D341Med (cell line): ENCODE measurements around the gene CIDEB.
"Not testable (repeated sequence)": the region's sequence is repeated elsewhere in the genome, so short reads cannot be mapped to it uniquely, and the experiment has no call there.

Experiments
- DNase-seq: peaks from one replicate; pipeline ENCODE4 v3.0.0; 2012; ENCODE audit warnings: low spot score

CIDEB gene

DNA sequence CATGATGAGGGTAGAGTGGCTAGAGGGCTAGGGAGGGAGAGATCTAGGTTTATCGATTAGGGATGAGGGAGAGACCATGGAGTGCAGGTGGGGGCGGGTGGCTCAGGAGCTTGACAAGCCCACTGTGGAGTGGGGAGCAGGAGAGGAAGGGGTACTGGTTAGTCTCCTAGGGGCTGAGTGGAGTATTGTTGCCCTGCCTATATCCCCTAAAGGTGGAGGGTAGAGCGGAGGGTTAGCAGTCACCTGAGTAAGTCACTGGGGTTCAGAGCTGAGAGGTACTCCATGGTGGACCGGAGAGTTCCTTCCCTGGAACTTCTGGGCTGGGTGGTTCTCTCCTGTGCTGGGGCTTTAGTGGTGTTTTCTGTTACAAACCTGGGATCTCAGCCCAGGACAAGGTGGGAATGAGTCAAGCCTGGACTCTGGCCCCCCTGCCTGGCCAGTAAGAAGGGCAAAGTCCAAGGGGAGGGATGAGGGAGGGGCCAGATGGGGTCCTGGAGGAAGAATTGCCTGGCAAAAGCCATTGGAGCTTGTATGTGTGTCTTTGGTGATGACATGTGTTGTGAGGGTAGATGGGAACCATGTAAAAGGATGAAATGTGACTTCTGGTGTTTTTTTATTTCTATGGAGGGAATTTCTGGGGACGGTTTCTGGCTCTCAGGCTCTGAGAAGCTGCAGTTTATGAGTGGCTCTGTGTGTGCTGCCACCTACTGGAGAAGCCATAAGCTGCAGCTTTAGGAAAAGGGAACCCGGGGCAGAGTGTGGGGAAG, at the start of gene CIDEB:
Gene CIDEB (minus strand): TSS at position 403 of the 767 bp plus-strand sequence. CDS start 119 bp downstream, at position 284.
- peak; percentile 84 for DNase-seq

DNA sequence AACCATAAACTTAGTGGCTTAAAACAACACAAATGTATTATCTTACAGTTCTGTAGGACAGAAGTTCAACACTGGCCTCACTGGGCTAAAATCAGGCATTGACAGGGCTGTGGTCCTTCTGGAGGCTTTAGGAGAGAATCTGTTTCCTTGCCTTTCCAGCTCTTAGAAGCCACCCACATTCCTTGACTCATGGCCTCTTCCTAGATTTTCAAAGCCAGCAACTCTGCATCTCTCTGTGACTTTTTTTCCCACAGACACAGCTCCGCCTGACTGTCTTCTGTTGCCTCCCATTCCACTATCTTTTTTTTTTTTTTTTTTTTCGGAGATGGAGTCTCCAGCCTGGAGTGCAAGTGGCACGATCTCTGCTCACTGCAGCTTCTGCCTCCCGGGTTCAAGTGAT, 48.4 kb upstream of the CIDEB start:
- no peak for DNase-seq

- DNase-seq, result no peak
Measured at GRCh38 chr14:24355009-24355408, 47.2 kb upstream of the CIDEB start.

- not testable (repeated sequence) for DNase-seq
Measured at GRCh38 chr14:24354482-24354825, 46.7 kb upstream of the CIDEB start.

DNA sequence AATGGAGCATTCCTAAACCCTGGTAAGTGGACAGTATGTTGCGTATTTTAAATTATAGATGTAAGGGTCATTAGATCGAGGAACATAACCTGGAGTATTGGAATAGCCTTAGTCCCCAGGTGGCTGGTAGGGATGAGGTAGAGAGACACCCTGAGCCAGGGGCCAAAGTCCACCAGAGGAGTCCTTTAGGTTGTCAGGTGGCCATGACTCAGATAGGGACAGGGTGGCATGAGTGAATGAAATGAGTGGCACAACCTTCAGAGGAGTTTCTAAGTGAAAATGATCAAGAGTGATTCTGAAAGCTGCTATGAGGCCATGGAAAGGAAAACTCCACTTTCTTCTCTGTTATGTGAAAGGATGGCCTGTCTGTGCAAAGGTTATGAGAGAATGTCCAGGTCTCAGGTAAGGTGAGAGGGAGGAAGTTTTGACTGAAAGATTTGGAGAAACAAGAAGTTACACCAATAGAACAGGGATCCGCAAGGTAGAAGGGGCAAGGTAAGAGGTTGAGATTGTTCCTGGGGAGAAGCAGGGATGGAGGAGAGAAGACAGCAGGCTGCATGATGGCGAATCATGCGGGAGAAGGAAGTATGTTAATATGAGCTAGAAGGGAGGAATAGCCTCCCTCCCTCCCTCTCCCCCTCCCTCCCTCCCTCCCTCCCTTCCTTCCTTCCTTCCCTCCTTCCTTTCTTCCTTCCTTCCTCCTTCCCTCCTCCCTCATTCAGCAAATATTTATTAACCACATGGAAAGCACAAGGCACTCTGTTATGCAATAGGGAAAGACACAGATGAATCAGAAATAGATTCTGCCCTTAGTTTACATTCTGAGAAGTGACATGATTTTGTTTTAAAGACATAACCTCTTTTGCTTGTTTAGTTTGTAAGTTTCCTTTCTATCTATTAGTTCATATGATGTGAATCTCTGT, 46.0 kb upstream of the CIDEB start:
- DNase-seq, result no peak

DNA sequence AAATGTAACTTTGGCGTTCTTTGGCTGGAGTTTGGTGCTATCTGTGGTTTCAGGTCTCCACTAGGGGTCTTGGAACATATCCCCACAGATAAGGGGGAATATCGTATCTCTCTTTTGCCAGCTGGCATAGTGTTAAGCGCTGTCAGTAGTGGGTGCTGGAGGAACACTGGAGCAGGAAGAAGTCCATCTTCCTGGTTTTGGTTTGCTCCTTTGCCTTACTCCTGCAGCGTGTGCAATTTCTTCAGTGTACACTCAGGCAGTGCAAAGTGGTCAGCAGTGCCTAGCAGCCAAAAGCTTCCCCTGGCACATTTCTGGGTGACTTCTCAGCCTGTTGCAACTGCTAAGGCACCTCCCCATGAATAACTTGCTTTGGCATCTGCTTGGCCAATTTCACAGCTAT, 43.7 kb upstream of the CIDEB start:
- no peak for DNase-seq

DNA sequence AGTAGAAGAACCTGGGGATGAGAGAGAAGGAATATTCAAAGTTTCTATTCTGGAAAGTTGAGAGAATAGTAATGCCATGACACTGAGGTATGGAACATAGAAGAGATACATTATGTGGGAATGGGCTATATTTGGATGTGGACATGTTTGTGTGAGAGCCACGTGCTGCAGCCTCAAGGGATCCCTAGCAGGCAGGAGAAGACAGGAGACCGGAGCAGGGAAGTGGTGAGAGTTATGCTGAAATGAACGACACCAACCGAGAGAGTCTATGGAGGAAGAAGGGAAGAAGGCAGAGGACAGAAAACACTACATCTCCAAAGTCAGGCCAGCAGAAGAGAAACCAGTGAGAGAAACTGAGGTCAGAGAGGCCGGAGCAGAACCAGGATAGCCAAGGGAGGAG, 42.0 kb upstream of the CIDEB start:
- no peak for DNase-seq

DNA sequence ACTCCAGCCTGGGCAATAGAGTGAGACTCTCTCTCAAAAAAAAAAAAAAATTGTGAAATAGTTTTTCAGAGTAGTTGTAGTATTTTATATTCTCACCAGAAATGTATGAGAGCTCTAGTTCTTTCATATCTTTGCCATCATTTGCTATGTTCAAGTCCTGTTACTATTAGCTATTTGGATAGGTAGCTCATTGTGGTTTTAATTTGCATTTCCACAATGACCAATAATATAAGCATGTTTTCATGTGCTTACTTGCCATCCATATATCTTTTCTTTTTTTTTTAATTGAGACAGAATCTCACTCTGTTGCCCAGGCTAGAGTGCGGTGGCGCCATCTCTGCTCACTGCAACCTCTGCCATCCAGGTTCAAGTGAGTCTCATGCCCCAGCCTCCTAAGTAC, 40.4 kb upstream of the CIDEB start:
- DNase-seq, result no peak

GRCh38 chr14:24347134-24347533, 39.4 kb upstream of the CIDEB start:
- no peak for DNase-seq

DNA sequence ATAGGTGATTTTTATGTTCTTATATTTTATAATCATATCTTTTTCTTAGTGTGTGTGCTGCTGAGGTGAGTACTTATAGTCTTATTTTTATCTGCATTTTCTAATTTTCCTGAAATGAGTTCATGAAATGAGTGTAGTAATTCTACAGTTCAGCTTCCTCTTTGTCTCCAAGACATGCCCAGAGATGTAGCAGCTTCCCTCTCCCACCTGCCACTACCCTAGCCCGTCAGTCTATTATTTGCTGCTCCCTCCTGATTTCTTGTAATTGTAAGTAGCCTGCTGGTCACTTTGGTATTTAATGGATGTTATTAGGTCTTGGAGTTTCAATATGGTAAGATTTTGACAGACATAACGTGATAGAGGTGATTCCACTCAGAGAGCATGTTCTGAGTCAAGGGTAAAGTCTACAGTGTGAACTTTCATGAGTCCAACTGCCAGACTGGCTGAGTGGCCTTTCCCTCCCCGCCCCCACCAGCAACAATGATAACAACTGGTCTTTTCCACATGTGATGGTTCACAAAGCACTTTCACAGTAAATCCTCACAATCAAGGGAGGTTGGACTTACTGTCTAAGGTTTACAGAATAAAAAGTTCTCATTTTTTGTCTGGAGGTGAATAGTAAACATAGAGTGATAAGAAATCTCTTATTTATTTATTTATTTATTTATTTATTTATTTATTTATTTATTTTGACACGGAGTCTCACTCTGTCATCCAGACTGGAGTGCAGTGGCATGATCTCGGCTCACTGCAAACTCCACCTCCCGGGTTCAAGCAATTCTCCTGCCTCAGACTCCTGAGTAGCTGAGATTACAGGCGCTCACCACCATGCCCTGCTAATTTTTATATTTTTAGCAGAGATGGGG, 36.3 kb upstream of the CIDEB start:
- no peak for DNase-seq

GRCh38 chr14:24342889-24343288, 35.1 kb upstream of the CIDEB start:
- no peak for DNase-seq

DNA sequence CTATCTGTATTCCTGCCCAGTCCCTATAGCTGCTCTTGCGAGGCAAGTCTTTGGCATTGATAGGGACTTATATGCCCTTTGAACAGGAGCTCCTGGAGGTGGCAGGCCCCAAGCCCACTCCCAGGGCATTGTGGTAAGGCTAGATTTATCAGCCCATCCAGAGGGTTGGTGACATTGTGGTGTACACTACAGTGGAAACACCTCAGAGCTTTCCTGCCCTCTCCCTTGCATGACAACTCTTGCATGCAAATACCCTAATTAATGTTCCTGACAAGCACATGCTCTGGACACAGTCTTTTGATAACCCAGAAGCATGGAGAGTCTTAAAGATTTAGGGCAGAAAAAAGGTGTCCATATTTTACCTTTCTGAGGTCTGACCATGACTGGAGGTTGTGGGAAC, 32.8 kb upstream of the CIDEB start:
- no peak for DNase-seq

- DNase-seq, result no peak
Measured at GRCh38 chr14:24339284-24340151, 31.7 kb upstream of the CIDEB start, which contains the start of gene RIPK3. Gene RIPK3, minus strand, starts transcription at chr14:24339991. Its CDS starts 165 bp downstream, at chr14:24339826.

DNA sequence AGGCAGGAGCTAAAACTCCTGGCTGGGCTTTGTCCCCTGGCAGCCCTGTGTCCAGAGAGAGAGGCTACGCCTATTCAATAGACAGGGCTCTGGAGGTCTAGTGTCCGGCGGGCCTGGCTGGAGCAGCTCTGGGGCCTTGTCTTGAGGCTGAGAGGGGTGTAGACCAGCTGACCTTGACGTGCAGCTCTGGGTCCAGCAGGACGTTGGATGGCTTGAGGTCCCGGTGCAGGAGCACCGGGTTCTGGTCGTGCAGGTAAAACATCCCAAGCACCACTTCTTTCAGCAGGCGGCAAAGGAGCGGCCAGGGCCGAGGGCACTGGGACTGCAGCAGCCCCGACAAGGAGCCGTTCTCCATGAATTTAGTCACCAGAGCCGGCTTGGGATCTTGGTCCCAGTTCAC, 31.1 kb upstream of the CIDEB start:
- no peak for DNase-seq

DNA sequence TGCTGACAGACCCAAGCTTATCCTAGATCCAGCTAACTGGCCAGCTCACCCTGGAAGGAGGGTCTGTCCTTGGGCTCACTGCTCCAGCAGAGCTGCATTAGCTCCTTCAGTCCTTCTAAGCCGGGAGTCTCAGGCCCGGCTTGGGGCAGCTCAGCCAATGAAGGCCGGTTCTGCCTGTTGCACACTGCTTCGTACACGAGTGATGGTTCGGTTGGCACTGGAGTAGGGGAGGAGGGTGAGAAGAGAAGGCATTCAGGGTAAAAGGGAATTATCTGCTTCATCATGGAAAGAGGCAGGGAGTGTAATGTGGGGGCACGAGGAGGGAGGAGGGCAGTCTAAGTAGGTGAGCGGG, 30.0 kb upstream of the CIDEB start:
- no peak for DNase-seq

DNA sequence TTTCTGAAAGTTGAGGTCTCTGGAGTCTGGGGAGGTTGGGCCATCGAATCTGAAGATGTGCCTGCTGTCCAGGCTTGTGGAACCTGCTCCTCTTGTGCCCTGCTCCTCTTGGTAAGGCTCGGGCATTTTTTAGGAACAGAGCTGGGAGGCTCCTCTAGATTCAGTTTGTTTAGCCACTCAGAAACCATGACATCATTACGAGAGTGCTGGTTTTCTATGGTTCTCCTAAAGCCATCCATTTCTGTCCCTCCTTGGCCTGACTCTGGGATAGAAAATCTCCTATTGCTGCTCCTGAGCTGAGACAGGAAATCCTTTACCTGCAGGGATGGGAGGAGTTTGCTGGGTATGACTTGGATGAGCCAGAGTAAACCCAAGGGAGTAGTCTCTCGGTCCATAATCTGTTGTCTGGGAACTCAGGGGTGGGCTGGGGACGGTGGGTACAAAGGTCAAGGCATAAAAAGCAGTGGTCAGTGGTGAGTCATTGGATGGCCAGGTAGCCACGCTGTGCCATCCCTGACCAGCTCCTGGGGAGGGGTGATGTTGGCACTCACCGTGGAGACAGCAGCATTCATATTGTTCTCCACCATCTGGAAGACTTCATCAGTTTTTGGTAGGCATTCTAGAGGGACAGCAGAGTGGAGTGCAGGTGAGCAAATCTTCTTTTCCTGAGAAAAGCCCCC, 29.5 kb upstream of the CIDEB start:
- no peak for DNase-seq

GRCh38 chr14:24335461-24336171, 27.8 kb upstream of the CIDEB start:
- DNase-seq, result no peak

DNA sequence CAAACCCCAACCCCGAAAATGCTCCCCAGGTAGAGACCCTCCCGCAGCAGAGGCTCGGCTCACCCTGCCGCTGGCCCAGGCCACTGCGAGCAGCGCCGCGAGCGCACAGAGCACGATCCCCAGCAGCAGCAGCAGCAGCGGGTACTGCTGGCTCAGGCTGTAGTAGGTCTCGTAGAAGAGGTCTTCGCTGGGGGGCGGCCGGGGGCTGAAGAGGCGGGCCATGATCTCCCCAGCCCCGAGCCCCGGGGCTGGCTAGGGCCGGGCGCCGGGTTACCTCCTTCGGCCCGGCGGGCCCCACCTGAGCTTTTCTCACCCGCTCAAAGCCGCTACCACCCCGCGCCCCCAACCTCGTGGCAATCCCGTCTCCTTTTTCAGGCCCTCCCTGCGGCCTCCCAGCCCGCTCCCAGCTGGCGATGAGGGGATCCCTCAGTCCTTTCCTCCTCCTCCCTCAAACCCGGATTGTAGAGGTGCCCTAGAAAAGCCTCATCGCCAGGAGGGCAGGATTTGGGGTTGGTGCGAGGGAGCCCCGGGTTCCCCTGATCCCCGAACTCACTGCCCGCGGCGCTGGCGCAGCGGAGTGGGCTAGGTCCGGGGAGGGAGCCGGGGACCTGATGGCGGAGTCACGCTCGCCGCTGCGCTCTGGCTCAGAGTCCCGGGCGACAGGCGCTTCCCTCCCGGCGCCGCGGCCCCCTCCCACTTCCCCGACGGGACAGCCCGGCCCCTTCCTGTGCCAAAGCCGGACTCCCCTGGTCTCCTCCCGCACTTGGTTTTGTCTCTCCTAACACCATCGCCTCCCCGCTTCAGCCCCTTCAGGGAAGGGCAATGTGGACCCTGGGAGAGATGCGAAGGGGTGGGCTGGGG, 26.9 kb upstream of the CIDEB start, which contains the start of gene ADCY4:
Gene ADCY4 (minus strand): TSS at position 641 of the 861 bp plus-strand sequence. CDS start 419 bp downstream, at position 222.
- DNase-seq, result no peak
